Glomerular endothelial cell (primary cell): ENCODE results near the gene SBF2. TPM values are rescaled to one million over a fixed set of nuclear protein-coding genes. Genes with fewer than 3 reads are reported as not detected.
"Not testable (repeated sequence)": the region's sequence is repeated elsewhere in the genome, so short reads cannot be mapped to it uniquely, and the experiment has no call there.

ENCODE experiments used
- DNase-seq: peaks from one replicate; pipeline ENCODE4 v3.0.0-alpha.2; 2011; ENCODE audit warnings: low read depth, low spot score; ENCODE audit errors: extremely low read depth
- total RNA-seq: library from RNA; depleted of rRNA; stranded (reverse); fragments of >200 nt; gene quantifications from 2 replicates; pipeline ENCODE4 v1.2.3, GENCODE V29; 2015

SBF2 gene
- total RNA-seq, 1 donor from 2014 or later = 35.5 TPM

DNA sequence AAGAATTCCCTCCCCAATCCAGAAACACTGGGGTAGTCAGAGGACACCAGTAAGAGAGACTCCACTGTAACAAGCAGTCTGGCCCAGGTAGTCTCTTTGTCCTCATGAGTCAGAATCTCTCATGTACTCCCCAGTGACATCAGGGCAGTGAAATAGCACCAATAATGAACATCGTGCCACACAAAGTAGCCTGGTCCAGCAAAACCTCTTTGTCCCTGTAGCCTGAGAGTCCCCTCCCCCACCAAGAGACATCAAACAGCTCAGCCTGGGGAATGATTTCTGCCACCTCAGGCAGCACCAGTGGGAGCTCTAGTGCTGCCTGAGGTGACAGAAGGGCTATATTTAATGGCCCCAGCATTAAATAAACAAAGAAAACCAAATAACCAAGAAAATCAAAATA, 88.1 kb downstream of the SBF2 start:
- DNase-seq = no peak

DNA sequence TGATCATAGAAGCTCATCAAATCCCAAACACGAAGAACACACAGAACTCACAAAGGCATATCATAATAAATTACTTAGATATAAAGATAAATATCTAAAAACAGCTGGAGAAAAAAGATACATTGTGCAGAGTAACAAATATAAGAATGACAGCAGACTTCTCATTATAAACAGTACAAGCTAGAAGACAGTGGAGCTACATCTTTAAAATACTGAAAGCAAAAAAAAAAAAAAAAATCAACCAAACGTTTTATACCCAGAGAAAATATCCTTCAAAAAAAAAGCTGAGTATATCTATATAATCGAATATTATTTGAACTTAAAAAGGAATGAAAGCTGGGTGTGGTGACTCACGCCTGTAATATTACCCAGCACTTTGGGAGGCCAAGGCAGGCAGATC, 90.0 kb downstream of the SBF2 start:
- DNase-seq = no peak

DNA sequence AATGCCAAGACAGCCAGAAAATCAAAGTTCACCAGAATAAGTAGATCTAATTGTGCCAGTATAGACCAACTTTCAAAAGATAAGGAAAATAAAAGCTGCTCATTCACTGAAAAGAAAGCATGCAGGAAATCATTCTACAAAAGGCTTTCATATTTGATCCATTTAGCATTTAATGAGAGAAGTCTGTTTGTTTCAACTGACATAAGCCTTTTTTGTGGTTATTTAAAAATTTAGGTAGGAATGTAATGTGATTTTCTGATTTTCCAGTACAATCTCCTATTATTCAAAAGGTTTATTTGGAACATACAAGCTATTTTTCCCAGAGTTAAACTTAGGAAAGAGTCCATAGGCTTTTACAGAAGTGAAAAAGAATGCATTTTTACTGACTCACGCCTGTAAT, 92.7 kb downstream of the SBF2 start:
- DNase-seq = no peak

DNA sequence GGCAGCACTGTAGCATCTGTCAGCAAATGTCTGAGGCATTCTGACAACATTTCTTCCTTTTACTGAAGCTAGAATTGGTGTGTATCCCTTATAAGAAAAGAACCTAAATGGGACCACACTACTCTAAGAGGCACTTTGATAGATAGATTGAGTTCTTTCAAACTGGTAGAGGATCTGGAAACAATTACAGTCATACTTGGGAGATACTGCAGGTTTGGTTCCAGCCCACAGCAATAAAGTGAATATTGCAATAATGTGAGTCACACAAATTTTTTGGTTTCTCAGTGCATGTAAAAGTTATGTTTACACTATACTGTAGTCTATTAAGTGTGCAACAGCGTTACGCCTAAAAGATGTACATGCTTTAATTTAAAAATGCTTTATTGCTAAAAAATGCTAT, 96.9 kb downstream of the SBF2 start:
- no peak for DNase-seq

DNA sequence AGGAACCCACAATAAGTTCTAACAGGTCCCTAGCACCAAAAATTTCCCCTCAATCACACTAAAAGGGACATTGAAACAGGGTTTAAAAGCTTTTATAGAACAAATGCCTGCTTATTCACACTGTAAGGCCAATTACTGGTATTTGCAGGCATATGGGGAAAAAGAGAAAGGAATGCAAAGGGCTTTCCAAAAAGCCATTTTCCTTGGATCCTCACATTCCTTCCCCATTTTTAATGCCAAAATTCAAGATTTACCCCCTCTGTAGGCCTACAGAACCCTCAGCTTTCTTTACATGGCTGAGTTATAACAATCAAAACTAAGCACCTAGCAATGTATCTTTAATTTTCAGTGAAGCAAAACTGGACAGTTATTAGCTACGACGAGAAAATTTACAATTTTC, 102.0 kb downstream of the SBF2 start:
- DNase-seq = no peak

DNA sequence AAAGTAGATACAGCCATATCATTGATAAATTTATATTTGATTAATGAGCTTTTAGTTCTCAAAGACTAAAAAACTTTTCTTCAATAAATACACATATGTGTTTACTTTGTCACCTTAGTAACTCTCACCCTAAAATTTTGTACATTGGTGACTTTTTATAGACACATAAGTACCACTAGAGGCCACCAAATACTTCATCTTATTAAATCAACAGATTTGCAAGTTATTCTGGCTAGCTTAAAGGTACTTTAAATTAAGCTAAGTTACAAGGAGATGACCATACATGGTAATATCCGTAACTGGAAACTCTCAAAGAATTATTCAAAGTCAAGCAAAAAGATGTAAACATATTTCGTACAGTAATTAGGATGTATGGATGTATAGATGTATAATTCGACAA, 112.2 kb downstream of the SBF2 start:
- peak; percentile 23 for DNase-seq

DNA sequence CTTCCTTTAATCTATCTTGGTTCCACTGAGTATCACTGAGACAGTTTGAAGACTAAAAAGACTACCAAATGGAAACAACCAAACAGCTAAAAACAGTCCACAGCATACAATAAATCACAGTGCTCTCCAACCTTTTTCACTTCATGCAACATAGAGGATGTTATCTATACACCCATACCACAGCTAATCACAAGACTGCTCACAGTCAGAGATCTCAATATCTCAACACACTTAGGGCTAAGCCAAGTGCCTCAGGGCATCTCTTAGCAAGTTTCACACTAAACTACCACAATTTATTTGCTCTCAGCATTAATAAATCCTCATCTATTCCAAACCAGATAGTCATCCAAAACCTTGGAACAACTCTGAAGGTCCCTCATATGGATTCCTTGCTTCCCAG, 129.4 kb downstream of the SBF2 start:
- no peak for DNase-seq

DNA sequence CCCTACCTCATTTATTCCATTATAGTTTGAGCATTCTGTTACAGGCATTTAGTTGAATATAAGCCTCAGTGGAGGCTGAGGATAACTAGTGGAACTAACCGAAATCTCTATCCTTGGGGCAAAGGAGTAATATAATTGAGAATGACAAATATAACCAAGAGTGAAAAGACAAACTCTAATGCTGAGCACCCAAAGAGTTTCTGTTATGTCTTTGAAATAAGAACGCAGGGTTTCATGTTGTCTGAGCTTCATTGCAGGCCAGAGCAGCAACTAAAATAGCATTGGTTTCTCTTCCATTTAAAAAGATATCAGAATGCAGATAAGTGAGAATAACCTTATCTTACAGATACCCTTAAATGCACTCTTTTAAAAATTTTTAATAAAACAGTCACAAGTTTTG, 131.8 kb downstream of the SBF2 start:
- DNase-seq = no peak

DNA sequence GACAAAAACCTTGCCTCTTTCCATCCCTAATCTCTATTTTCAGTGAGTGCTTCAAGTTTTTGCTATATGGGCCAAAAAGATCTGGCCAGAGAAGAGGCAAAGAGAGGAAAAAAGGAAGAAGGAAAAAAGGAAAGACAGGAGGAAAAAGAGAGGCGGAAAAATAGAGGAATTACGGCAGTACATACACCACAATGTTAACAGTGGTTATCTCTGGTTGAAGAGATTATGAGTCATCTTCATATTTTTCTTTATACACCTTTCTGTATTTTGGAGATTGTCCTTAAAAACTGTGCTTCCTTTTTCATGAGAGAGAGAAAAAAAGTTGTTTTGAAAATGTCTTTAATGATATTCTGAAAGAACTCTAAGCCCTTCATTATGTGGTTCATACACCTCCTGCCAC, 133.7 kb downstream of the SBF2 start:
- DNase-seq = no peak

DNA sequence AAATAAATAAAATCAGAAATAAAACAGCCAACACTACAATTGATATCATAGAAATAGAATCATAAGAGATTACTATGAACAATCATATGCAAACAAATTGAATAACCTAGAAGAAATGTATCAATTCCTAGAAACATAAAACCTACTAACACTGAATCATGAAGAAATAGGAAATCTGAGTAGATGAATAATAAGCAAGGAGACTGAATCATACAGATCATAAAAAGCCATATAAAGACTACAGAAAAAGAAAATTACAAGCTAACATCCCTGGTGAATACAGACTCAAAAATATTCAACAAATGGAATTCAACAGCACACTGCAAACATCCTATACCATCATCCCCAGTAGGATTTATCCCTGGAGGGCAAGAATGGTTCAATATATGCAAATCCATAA, 135.6 kb downstream of the SBF2 start:
- DNase-seq = no peak

DNA sequence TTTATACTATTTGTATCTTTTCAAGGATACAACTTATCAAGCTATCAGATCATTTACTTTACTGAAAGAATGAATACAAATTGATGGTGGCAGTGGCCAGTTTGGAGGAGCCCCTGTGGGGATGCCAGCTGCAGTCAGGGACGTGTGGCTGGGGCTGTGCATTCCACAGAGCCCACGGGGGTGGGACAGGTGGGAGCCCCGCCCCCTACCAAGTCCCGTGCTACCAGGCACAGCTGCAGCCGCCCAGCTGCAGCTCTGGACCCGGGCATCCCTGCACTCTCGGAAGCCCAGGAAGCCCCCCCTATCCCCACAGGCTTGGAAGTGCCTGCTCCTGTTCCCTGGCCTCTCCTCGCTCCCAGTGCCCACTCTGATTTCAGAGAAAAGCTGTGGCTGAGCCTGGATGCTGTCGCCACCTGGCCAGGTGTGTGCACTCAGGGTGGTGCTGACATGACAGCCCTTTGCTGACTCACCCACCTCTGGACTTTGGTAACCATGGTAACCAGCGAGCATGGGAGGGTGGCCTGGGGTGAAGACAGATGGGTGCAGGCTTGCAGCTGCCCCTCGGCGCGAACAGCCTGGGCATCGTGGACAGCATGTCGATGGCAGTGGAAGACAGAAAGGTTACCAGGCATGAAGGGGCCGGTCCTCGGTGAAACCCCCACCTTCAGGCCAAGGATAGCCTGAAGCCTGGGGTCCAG, 138.1 kb downstream of the SBF2 start:
- DNase-seq = no peak

DNA sequence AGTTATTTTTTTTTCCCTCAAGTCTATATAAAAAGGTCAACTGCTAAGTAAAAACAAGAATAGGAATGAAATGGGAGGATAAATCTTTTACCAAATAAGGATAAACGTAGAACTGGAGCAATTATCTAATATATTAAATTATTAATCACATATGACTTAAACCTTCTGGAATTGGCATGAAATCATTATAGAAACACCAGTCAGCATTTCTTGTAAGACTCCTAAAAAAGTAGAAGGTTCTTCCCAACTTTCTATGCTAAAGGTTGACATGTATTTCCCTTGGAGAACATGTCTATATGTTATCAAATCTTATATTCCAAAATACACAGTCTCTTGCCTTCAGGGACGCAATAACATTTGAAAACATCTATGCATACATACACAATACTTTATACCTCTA, 143.2 kb downstream of the SBF2 start:
- DNase-seq = no peak

DNA sequence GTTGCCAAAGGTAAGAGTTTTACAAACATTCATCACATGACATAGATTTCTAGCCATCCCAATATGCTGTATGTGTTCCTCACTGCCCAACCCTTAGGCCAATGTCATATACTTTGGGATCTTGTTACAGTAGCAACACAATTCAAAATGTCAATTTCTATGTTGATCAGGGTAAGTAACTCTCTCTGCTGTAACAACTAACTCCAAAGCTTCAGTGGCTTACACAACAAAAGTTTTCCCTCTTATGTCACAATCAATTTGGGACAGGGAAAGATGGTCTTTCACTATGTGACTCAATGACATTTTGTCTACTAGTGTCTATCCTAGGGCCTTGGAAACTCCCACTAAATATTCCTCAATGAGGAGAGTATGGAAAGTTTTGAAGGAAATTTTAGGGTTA, 144.5 kb downstream of the SBF2 start:
- no peak for DNase-seq

DNA sequence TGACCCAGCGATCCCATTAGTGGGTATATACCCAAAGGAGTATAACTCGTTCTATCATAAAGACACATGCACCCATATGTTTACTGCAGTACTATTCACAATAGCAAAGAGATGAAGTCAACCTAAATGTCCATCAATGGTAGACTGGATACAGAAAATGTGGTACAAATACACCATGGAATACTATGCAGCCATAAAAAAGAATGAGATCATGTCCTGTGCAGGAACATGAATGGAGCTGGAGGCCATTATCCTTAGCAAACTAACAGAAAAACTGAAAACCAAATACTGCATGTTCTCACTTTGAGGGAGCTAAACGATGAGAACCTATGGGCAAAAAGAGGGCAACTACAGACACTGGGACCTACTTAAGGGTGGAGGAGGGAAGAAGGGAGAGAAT, 146.8 kb downstream of the SBF2 start:
- no peak for DNase-seq

DNA sequence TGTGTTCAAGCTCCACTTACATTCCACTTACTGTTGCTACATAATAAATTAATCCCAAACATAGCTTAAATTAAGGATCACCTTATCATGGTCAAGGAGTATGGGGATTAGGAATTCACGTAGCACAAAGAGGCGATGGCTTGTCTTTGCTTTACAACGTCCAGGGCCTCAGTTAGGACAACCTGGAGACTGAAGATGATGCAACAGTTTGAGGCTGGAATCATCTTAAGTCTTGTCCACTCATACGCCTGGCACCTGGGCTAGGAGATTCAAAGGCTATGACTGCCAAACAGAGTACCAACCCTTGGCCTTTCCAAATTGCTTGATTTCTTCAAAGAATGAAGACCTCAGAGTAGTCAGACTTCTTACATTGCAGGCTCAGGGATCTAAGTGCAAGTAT, 149.1 kb downstream of the SBF2 start:
- DNase-seq = no peak

DNA sequence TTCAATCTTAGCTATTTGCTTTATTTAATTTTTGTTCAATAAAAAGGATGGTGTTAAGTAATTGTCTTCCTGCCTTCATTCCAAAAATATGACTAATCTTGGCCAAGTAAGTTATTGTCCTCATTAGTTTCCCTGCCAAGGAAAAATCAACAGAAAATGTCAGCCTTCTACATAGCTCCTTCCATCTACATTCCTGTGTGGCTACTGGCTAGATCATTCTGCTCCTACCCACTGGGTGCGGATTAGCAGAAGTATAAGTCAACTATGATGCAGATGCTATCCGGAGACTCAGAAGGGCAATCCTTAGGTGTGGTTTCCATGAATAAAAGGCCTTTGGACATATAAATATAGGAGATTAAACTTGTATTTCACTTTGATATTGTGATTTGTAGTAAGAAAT, 154.4 kb downstream of the SBF2 start:
- DNase-seq = peak; percentile 56

DNA sequence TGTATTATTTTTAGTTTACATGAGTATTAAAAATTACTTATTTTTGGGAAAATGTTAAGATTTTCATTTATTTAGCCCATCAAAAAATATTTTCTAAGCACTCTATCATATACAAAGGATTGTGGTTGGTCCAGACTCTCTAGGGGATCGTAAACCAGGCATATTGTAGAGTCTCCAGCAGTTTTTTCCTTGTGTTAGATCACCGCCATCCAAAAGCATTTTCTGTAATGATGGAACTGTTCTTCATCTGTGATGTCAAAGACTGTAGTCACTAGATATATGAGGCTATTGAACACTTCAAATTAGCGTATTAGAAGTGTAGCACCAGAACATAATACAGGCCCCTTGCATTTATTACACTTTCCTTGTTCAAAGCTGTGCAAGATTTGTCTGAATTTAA, 154.9 kb downstream of the SBF2 start:
- DNase-seq = no peak

DNA sequence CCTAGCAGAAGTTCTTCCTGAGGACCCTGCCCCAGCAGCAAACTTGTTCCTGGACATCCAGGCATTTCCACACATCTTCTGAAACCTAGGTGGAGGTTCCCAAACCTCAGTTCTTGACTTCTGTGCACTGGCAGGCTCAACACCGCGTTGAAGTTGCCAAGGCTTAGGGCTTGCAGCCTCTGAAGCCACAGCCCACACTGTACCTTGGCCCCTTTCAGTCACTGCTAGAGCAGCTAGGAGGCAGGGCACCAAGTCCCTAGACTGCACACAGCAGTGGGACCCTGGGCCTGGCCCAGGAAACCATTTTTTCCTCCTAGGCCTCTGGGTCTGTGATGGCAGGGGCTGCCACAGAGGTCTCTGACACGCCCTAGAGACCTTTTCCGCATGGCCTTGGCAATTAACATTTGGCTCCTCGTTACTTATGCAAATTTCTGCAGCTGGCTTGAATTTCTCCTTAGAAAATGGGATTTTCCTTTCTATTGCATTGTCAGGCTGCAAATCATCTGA, 159.0 kb downstream of the SBF2 start:
- no peak for DNase-seq

DNA sequence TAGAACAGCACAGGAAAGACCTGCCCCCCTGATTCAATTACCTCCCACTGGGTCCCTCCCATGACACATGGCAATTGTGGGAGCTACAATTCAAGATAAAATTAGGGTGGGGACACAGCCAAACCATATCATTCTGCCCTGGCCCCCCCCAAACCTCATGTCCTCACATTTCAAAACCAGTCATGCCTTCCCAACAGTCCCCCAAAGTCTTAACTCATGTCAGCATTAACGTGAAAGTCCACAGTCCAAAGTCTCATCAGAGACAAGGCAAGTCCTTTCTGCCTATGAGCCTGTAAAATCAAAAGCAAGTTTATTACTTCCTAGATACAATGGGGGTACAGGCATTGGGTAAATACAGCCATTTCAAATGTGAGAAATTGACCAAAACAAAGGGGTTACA, 159.8 kb downstream of the SBF2 start:
- not testable (repeated sequence) for DNase-seq

DNA sequence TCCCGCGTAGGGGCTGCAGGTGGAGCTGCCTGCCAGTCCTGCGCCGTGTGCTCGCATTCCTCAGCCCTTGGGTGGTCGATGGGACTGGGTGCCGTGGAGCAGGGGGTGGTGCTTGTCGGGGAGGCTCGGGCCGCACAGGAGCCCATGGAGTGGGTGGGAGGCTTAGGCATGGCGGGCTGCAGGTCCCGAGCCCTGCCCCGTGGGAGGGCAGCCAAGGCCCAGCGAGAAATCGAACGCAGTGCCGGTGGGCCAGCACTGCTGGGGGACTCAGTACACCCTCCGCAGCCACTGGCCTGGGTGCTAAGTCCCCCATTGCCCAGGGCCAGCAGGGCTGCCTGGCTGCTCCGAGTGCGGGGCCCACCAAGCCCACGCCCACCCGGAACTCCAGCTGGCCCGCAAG, 160.8 kb downstream of the SBF2 start:
- not testable (repeated sequence) for DNase-seq

DNA sequence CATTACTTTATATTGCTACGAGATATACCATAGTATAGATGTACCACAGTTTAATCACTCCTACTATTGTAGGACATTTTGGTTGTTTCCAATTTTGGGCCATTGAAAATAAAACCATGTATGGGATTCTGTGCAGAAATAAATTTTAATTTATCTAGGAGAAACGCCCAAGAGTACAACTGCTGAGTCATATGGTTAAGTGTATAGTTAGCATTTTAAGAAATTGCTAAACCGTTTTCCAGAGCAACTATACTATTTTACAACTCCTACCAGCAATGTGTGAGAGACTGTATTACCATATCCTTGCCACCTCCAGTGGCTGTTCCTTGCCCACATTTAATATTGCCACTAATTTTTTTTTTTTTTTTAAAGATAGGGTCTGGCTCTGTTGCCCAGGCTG, 163.1 kb downstream of the SBF2 start:
- no peak for DNase-seq

DNA sequence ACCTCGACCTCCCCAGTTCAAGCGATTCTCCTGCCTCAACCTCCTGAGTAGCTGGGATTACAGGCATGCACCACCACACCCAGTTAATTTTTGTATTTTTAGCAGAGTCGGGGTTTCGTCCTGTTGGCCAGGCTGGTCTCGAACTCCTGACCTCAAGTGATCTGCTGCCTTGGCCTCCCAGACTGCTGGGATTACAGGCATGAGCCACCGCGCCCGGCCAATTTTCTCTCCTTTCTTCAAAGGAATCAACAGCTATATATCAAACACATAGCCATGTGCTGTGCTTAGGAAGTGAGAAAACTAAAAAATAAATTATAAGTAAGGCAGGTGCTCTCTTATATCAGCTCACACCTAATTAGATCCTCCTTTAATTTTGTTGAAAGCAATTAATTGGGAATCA, 164.8 kb downstream of the SBF2 start:
- DNase-seq = not testable (repeated sequence)

DNA sequence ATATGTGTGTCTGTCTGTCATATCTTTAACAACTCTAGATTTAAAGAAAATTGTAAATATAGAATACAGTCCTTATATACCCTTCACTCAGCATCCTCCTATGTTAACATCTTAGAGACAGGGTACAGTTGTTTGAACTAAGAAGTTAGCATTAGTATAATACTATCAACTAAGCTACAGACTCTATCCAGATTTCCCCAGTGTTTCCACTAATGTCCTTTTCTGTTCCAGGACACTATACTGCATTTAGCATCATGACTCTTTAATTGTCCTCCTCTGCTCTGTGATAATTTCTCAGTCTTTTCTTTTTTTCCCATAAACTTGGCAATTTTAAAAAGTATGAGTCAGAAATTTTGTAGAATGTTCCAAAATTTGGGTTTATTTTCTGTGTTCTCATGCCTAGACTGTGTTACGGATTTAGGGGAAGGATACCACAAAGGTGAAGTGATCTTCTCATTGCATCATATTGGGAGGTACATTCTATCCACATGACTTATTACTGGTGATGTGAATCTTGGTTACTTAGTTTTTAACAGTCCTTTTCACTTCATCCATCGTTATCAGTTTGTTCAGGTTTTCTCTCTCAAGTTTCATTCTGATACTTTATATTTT, 168.4 kb downstream of the SBF2 start:
- no peak for DNase-seq
